ENCODE data around the gene CTTN. TPM values are rescaled to one million over a fixed set of nuclear protein-coding genes. Genes with fewer than 3 reads are reported as not detected.
A peak's percentile ranks its signal among the peaks of the same experiment; 100 is the strongest.

The CTTN gene
- total and polyA plus RNA-seq, 2 of the 8 experiments (the other 6 are each of a cell fraction or from before 2014, with no cell fraction given) = 84.6 to 216 TPM

GRCh38 chr11:70351646-70352045 is 46.7 kb upstream of the CTTN start:
- DNase-seq (ENCODE audit: low read depth in 1 of 2, low spot score in 2 of 2) (peak in 1 of 2 experiments; percentile 29), FAIRE-seq (no peak)
- no peak overlapping the region for H4K8ac ChIP-seq (ENCODE audit: extremely low read depth, insufficient read depth, low read length)
- no peak overlapping the region for H3K56ac ChIP-seq (replicated peaks; ENCODE audit: insufficient read length, low read depth, low read length)
- H2BK5ac ChIP-seq (ENCODE audit: low read depth, low read length) = no peak overlapping the region
- no peaks in the 10 kb centered on the region for H3K79me1 ChIP-seq (ENCODE audit: low read depth, low read length)
- H3K27me3 ChIP-seq (replicated peaks in 1 of 4; ENCODE audit: control insufficient read depth in 3 of 4, extremely low read depth in 1 of 4, insufficient read depth in 3 of 4, low read length in 3 of 4) = no peaks in the 10 kb centered on the region
- no peak overlapping the region for H3K14ac ChIP-seq (ENCODE audit: insufficient read length)
- no peak overlapping the region for H2AK5ac ChIP-seq (ENCODE audit: low read depth, low read length)
- H3K4me2 ChIP-seq (ENCODE audit: insufficient read depth in 1 of 2, low read depth in 2 of 2, low read length in 2 of 2) = no peak overlapping the region
- no peak overlapping the region for H3K27ac ChIP-seq (ENCODE audit: low read depth, low read length)
- H4K20me1 ChIP-seq (replicated peaks in 1 of 2; ENCODE audit: control insufficient read depth in 1 of 2, insufficient read depth in 2 of 2, low read length in 2 of 2) = peaks cover 2% of the 10 kb centered on the region in 2 experiments
- H3K23me2 ChIP-seq (ENCODE audit: low read depth, low read length) = no peaks in the 10 kb centered on the region
- no peak overlapping the region for H2AFZ ChIP-seq (ENCODE audit: low read length)
- no peaks in the 10 kb centered on the region for H3K9me3 ChIP-seq (ENCODE audit: insufficient read depth in 2 of 2, low read depth in 1 of 2, low read length in 1 of 2)
- H3K79me2 ChIP-seq (ENCODE audit: control insufficient read depth in 1 of 2, insufficient read depth in 2 of 2, low read length in 2 of 2) = no peaks in the 10 kb centered on the region
- peaks cover 23 to 67% (median 47%) of the 10 kb centered on the region in 4 experiments for H3K36me3 ChIP-seq (ENCODE audit: control insufficient read depth in 2 of 4, insufficient read depth in 4 of 4, low read length in 3 of 4)
- H3K18ac ChIP-seq (ENCODE audit: extremely low read depth, low read length) = no peak overlapping the region
- no peak overlapping the region for H3K23ac ChIP-seq (ENCODE audit: insufficient read length)
- H2BK12ac ChIP-seq (ENCODE audit: low read depth, low read length) = no peak overlapping the region
- no peak overlapping the region for H3K4ac ChIP-seq (replicated peaks; ENCODE audit: insufficient read length, low read depth, low read length)
- H2BK120ac ChIP-seq (replicated peaks; ENCODE audit: low read depth, low read length) = no peak overlapping the region
- H3K4me1 ChIP-seq (replicated peaks in 1 of 4; ENCODE audit: control insufficient read depth in 3 of 4, insufficient read depth in 4 of 4, low read length in 3 of 4) = no peaks in the 10 kb centered on the region
- CTCF ChIA-PET (ENCODE audit: partially characterized antibody) = interaction anchor here (0.6 to 0.9 kb wide), 3 partner anchors 9 to 156 kb away, joined by 3 read pairs; no protein-coding TSS in a partner anchor
- no peak overlapping the region for H3K4me3 ChIP-seq (ENCODE audit: extremely low read depth in 1 of 4, insufficient read depth in 2 of 4, low read depth in 3 of 4, low read length in 4 of 4)
- WGBS, 2 experiments (ENCODE audit: extremely low coverage in 1 of 2, insufficient coverage in 1 of 2, insufficient read length in 1 of 2, insufficient replicate concordance in 2 of 2, low coverage in 1 of 2, low lambda C conversion rate in 2 of 2, missing lambda C conversion rate in 1 of 2) = 81% methylated on average over 3 of the region's 3 CpGs; no CpG with 5 or more reads in 1 of the 2 experiments
- no peak overlapping the region for H2BK15ac ChIP-seq (ENCODE audit: low read length)
- POLR2A ChIA-PET (ENCODE audit: partially characterized antibody) = interaction anchor here (2.0 kb wide), 1 partner anchor 15 kb away, joined by 4 read pairs; no protein-coding TSS in a partner anchor
- H4K5ac ChIP-seq (ENCODE audit: insufficient read length, low read depth, low read length) = no peak overlapping the region
- H4K91ac ChIP-seq (replicated peaks; ENCODE audit: insufficient read length, low read length) = no peak overlapping the region
- no peak overlapping the region for H3K9ac ChIP-seq (replicated peaks in 1 of 4; ENCODE audit: extremely low read depth in 1 of 4, low read depth in 3 of 4, low read length in 3 of 4)
- H2BK20ac ChIP-seq (ENCODE audit: low read length) = no peak overlapping the region
- no peak for TF ChIP-seq SP2 (IDR thresholded peaks at IDR 0.05; ENCODE audit: low read length)
- TF ChIP-seq TBP (IDR thresholded peaks at IDR 0.05; ENCODE audit: low read depth, low read length) = no peak
- no peak for TF ChIP-seq CHD1 (IDR thresholded peaks at IDR 0.05; ENCODE audit: low read depth, low read length)
- no peak for TF ChIP-seq SIRT6 (IDR thresholded peaks at IDR 0.05; ENCODE audit: low read length)

Measured in H1 (cell line).